HG02642 (cell line): ENCODE data around the gene FABP6.

Experiments
- ATAC-seq: cut with Tn5 transposase; IDR thresholded peaks from one replicate; pipeline ENCODE4 v1.9.1; 2021; ENCODE audit warnings: mild to moderate bottlenecking; ENCODE audit not compliant: unreplicated experiment, poor library complexity

FABP6 gene

GRCh38 chr5:160286947-160287346, 57.6 kb downstream of the FABP6 start:
- ATAC-seq = no peak

- ATAC-seq = no peak
These were observed 58.2 kb downstream of the FABP6 start for GRCh38 chr5:160287378-160288051.
